Endothelial cell of hepatic sinusoid (primary cell): Measurements from ENCODE around the gene CALHM3.

Experiments used
- in situ Hi-C: cut with HindIII; loops from 2 replicates; pipeline ENCODE4 v1.10.0; 2017; ENCODE audit warnings: low sequenced_read_pairs

Gene CALHM3

GRCh38 chr10:103427866-103428265 lies 51.2 kb downstream of the CALHM3 start:
- in situ Hi-C loops, result no loop called here

GRCh38 chr10:103423748-103424147 lies 55.3 kb downstream of the CALHM3 start:
- in situ Hi-C loops, result loop anchor here (5.0 kb wide), 1 partner anchor 69 kb away; the partner anchor contains the start of gene NEURL1
